SIG-M5 treated with dmso at 0.1 percent for 504 hours (cell line): ENCODE results near the gene FAM20C.
A peak's percentile ranks its signal among the peaks of the same experiment; 100 is the strongest.

Source experiments
- DNase-seq: peaks from one replicate; lab custom pipeline; 2025; ENCODE audit not compliant: unreplicated experiment; lab: John Stamatoyannopoulos, UW

Gene FAM20C

DNA sequence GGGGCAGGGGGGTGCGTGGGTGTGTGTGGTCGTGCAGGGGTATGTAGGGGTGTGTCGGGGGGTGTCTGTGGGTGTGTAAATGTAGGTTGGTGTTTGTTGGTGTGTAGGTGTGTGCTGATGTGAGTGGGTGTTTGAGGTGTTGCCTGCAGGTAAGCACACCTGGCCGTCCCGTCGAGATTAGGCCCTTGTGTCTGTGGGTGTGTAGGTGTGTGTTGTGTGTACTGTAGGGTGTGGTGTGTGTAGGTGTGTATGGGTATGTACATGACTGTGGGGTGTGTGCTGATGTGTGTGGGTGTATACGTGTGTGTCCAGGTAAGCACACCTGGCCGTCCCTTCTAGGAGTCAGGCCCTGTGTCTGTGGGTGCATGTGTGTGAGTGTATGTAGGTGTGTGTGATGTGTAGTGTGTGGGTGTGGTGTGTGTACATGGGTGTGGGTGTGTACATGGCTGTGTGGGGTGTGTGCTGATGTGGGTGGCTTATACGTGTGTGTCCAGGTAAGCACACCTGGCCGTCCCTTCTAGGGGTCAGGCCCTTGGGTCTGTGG, 15.8 kb downstream of the FAM20C start:
- no peak for DNase-seq

DNA sequence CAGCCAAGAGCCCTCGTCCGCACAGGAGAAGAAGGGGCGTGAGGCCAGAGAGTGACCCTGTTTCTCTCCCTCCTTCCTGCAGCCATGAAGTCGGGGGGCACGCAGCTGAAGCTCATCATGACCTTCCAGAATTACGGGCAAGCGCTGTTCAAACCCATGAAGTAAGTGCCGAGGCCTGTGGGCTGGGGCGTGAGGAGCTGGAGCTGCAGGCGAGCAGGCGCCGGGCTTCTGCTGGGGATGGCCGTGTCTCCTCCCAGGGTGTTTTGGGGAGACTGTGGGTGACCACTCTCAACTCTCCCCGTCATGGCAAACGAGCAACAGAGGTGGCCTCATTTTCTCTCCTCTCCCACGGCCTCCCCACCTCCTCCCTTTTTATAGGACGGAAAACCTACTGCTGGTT, 16.4 kb downstream of the FAM20C start:
- no peak for DNase-seq

DNA sequence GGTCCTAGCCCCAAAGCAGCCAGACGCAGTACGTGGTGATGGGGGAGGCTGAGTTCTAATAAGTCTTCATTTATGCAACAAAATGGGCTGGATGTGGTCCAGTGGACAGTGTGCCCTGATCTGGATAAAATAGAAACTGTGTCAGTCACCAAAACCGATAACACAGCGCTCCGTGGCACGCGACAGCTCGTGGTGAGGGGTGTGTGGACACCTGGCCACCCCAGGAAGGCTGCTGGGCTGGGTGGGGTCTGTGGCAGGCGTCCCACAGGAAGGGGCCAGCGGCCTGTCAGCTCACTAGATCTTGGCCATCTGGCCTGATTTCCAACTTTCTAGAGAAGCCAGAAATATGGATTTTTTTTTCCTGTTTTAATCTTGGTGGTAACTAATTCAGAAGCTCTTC, 17.0 kb downstream of the FAM20C start:
- DNase-seq = no peak

DNA sequence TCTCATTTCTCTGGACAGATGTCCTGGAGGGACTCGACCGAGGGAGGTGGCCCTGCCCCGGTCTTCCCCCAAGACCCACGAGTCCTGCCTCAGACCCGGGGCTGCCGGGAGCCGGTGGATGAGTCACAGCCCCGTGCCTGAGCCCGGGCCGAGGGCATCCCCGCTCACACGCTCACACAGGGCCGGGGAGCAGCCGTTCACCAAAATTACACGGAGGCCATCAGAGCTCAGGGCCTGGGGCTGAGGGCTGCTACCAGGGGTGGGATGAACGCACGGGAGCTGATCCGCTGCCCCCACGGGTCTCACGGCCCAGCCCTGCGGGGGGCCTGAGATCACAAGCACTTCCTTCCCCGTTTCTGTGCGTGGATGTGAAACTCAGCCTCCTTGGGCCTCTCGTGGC, 17.5 kb downstream of the FAM20C start:
- no peak for DNase-seq

DNA sequence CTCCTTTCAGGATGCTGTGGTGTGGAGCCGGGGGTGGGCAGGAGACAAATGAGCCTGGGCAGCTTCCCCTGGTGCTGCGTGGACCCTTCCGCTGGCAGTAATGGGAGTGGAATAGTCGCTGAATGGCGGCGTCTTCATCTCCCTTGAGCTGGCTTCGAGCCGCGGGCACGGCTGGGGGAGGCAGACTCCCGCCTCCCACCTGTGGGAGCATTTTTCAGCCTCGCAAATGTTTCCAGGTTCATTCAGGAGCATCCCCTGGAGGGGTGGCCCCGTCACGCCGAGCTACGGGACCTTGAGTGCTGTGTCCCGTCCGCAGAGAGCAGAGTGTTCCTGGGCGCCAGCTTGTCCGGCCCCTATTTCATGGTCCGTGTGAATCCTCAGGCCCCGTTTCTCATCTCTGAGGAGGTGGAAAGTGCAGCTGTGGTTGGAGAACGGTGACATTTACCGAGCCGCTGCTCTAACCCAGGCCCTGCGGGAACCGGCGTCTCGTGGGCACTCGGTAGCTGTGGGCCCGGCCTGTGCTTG, 18.1 kb downstream of the FAM20C start:
- no peak for DNase-seq

DNA sequence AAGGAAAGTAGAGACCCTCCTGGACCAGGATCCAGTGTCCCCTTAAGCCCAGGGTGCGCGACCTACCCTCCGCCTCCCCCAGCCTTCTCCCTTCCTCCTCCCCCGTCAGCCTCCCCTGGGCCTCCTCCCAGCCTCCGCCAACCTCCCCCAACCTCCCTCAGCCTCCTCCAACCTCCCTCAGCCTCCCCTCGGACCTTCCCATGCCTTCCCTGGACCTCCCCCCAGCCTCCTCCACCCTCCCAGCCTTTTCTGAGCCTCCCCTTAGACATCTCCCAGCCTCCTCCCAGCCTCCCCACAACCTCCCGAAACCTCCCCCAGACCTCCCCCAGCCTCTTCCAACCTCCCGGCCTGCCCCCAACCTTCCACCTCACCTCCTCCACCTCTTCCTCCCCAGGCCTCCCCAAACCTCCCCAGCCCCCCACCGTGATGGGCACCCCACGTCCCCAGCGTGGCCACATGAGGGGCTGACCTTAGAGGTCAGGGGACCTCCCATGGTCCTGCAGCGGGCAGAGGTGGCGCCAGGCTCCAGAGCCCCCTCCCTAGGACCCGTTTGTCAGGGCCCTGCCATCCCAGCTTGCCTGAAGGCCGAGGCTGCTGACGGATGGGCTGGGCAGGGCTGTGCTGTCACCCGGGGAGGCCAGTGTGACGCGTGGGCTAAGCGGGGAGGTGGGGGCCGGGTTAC, 18.8 kb downstream of the FAM20C start:
- DNase-seq = no peak

DNA sequence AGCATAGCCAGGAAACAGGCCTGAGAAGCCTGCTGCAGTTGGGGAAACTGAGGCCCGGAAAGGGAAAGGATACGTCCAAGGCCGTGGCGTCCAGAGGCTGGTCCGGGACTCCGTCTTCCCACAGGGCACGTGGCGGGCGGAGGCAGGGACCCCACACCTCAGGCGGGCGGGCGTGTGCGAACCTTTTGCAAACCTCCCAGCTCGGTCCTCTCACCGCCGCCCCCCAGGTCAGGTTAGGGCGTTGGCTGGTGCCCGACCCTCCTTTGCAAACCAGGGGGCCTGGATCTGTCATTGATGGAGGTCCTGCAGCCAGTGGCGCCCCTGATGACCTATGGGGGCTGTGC, 19.3 kb downstream of the FAM20C start:
- no peak for DNase-seq

DNA sequence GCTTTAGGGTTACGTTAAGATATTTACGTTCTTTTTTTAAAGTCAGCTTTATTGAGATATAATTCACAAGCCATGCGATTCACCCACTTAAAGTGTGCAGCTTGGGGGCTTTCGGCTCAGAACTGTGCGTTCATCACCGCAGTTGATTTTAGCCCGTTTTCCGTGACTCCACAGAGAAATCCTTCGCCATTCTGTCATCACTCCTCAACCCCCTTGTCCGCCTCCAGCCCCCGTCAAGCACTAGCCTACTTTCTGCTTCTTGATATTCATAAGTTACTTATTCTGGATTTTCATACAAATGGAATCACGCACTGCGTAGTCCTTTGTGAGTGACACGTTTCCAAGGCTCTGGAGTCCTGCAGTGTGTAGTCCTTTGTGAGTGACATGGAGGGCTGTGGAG, 20.4 kb downstream of the FAM20C start:
- no peak for DNase-seq

DNA sequence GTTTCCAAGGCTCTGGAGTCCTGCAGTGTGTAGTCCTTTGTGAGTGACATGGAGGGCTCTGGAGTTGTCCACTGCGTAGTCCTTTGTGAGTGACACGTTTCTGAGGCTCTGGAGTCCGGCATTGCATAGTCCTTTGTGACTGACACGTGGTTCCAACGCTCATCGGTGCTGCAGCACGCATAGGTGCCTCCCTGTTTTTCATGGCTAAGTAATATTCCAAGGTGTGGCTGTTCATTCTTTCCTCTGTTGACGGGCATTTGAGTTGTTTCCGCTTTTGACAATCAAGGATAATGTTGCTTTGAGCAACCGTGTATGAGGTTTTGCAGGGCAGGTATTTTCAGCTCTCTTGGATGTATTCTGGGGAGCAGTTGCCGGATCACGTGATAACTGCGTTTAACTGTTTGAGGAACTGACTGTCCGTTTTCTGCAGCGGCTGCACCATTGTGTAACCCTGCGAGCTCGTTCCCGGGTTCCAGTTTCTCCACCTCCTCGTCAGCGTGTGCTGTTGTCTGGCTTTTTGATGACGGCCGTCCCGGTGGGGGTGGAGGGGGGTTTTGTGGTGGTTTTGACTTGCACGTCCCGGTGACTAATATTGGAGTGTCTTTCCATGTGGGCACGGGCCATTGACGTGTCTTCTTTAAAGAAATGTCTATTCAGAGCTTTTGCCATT, 21.1 kb downstream of the FAM20C start:
- DNase-seq = peak; percentile 96

DNA sequence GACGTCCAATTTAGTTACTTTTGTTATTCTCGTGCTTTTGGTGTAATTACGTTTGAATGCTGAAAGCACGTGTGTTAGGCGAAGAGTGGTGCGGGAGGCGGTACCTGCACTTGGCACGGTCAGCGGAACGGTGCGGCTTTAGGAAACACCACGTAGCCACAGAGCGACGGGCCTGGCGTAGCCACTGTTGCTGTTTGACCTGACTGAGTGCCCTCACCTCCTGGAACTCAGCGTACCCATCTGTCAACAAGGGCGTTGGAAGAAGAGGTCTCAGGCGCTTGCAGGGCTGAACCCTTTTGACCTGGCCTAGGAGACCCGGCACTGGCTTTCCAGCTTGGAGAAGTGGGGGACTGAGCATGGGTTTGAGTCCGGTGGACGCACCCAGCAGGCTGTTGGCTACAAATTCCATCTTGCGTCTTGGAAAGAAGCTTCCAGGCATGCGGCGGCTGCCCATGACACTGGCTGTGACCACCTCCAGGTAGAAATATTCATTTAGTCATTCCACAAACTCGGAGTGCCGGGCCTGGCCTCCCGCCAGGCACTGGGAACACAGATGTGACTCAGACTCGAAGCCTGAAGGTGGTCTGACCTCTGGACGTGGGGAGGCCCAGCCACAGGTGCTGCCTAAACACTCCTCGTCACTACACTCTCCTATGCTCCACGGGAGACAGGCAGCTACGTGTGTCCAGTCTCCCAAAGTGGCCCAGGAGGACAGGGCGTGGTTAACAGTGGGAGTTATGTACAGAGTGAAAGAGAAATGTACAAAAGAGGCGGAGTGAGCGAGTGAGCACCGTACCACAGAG, 22.2 kb downstream of the FAM20C start:
- no peak for DNase-seq

DNA sequence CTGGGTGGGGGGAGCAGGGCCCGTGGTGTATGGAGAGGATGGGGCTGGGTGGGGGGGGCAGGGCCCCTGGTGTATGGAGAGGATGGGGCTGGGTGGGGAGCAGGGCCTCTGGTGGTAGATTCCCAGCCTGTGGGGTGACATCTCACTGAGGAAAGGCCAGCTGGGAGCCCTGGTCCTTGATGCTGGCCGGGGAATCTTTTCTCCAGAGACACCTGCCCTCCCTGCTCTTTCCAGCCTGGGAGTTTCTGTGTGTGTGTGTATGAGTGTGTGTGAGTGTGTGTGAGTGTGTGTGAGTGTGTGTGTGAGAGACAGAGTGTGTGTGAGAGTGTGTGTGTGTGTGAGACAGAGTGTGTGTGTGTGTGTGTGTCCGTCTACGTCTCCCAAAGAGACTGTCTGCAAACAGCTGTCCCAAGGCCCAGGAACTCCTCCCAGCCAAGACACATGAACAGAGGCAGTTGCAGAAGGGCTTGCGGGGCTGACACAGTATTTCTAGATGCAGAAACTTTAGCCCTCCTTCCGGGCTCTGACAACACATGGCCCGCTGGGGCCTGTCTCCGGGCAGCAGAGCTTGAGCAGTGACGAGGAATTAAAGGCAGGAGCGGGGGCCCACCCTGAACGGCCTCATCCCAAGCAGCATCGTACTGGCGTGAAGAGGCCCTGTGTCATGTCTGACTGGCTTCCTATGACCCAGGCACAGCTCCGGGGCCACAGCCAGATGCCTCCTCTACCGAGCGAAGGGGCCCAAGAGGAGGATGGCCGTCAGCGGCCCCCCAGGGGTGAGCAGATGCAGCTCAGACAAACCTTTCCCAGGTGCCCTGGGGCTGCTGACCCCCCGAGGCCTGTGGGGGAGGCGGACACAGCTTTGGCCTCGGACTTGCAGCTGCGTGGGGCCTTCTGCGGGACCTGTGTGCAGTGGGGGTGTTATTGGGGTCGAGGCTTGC, 24.3 kb downstream of the FAM20C start:
- no peak for DNase-seq

DNA sequence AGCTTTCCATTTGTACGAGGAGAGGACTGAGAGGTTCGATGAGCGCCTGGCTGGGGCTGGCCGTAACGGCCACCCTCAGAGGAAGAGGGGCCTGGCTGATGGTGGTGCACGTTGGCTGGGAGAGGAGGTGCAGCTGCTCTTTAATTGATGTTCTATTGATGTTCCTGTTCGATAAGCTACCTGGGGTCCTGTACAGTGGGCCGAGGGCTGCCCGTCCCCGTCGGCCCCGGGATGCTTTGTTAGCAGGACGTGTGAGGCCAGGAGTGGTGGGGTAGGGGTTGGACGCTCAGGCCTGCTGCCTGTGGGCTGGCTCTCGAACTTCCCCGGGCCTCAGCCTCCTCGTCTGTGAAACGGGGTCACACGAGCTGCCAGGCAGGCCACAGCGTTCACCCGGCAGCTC, 25.4 kb downstream of the FAM20C start:
- no peak for DNase-seq

DNA sequence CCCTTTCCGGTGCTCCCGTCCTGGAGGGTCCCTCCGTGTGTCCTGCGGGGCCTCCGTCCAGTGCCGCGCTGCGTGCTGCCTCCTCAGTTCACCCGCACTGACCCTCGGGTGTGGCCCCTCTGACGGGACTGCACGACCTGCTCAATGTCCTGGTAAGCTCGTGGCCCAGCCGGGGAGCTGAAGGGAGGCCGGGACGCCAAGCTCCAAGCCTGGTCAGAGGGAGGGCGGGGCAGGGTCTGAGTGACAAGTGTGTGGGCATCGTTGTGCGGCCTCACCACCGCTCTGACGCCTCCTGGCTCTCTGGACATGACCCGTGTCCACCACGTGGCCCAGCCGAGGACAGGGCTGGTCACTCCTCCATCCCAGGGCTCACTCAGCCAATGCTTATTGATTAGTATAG, 25.9 kb downstream of the FAM20C start:
- DNase-seq = no peak

DNA sequence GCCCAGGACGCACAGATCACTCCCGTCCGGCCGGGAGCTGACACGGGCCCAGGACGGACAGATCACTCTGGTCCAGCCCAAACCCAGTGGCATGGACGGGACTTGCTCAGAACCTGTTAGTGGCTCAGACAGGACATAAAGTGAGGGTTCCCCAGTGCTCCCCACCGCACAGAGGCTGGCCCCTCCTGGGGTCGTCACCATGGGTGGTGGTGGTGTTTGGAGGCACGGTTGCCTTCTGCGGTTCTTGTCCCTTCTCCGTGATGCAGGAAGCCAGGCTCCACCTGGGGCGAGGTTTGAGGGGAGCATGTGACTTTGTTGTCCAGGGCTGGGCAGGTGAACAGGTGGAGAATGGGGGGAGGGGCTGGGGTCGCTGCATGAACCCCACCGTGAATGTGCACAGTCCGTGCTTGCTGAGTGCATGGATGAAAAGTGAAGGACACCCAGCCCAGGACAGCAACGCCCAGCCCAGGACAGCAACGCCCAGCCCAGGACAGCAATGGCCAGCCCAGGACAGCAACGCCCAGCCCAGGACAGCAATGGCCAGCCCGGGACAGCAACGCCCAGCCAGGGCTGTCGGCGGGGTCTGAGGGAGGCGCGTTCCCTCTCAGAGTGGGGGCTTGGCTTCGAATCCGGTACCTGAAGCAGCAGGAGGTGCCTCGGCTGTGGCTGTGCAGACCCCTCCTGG, 26.7 kb downstream of the FAM20C start:
- DNase-seq = no peak

DNA sequence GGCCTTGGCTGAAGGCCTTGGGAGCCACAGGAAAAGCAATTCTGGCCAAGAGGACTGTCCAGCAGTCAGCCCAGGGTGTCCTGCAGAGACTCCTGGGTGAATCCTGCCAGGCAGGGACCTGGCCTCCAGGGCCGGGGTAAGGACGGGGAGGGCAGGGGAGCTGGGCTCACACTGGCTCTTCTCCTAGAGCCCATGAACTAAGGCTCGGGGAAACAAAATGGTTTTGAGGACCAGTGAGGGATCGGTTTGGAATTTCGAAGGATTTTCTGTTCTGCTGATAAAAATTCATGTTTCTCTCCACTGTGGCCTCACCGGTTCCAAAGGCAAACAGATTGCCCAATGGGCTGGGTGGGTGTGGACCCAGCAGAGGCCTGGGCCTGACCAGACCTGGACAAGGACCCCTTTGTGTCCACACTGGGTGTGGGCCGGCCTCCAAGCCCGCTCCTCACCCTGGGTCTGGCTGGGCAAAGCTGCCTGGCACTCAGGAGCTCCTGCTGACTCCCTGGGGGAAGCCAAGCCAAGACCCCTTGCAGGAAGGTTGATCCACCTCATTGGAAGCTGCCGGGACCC, 27.3 kb downstream of the FAM20C start:
- DNase-seq = no peak

DNA sequence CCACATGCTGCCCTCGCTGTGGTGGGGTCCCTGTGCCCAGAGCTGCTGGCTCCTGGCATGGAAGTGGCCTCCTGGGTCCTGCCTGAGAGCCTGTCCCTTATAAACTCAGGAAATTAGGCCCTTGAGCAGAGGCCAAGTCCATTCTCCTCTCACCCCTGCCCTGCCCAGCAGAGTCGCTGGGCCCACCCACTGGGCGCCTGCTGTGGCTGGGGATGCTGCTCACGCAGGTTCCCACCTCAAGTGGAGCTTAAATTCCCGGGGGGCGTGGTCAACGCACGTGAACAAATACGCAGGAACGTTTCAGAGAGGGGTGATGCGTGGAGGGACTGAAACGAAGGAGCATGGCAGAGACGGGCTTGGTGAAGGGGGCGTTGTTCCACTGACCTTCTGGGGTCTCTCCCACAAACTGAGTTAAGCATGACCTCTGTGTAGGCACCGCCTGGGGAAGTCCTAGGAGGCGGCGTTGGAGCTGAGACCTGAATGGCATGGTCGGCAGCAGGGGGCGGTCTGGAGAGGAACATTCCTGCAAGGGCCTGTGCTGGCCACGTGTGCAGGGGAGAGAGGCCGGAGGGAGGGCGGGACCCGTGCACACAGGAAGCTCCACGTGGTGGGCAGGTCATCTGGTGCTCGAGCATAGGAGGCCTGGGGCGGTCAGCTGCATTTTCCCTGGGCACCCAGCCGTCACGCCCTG, 27.9 kb downstream of the FAM20C start:
- DNase-seq = no peak

DNA sequence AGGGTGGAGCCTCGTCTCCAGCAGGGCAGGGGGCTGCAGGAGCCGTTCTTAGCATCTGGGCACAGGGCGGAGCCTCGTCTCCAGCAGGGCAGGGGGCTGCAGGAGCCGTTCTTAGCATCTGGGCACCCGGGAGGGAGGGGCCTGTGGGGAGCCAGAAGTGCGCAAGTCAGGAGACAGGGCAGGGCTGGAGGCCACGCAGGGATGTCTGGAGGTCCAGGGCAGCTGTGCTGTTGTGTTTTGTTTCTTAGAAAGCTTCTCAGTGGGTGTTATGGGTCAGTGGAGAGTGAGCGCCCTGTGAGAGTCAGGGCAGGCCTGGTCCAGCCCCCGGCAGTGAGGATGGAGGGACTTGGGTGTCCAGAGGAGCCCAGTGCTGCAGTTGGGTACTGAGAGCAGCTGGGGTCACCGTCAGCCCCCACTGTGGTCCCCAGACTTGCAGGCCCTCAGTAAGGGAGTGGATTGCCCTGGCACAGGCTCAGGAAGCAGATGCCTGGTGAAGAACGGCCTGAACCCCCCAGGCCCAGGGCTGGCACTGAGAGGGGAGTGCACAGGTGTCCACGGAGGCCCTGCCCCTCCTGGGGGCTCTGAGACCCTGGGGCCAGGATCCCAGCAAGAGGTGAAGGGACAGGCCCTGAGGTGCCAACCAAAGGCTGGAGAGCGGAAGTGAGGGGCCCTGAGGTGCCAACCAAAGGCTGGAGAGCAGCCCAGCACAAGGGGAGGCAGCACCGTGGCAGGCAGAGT, 29.8 kb downstream of the FAM20C start:
- no peak for DNase-seq

DNA sequence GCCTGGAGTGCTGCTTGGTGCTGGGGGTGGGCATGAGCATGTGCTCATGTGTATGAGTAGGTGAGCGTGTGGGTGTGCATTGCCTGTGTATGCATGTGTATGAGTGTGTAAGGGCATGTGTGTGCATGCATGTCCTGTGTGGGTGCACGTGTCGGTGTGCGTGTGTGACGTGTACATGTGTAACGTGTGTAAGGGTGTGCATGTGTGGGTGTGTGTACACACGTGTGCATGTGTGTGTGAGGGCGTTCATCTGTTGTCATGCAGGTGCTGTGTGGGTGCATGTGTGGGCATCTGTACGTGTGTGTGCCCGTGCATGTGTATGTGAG, 30.3 kb downstream of the FAM20C start:
- no peak for DNase-seq
